ENCODE results near the gene CHID1. TPM values are rescaled to one million over a fixed set of nuclear protein-coding genes. Genes with fewer than 3 reads are reported as not detected.

CHID1 gene
- total RNA-seq (2014; rRNA removed; shearing (Covaris generic)) (72.3 and 91.9 TPM in 2 replicates), polyA plus RNA-seq (2016; fragmentation: Nextera tagmentation; extraction: Ambion mirVana) (202 and 215 TPM in 2 replicates)

DNA sequence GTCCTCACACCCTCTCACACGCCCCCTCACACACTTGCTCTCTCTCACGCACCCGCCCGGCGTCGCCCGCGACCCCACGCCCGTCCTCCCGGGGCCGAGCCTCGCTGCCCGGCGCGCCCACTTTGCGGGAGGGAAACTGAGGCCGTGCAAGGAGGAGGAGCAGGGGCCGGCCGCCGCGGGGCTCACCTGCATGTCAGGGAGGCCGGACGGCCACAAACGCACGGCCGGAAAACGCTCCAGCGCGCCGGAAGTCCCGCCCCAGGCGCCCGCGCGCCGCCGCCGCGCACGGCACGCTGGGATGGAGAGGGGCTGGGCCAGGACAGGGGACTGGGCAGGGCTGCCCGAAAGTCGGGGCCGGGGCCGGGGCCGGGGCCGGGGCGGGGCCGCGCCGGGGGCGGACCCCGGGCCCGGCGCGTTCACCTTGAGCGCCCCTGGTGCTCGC, at the start of gene CHID1:
Gene CHID1 (minus strand): TSS at position 222 of the 442 bp plus-strand sequence. CDS start 5,994 bp downstream, outside the sequence.
- Histone ChIP-seq H4K20me1 (ENCODE audit: insufficient read depth) (no peaks in the 10 kb centered on the region), H3F3A (ENCODE audit: insufficient read depth) (0 out of 2 replicates have a peak, but pooled peaks cover 6% of the 10 kb centered on the region), H3K9me3 (ENCODE audit: low read depth) (no peaks in the 10 kb centered on the region), H3K4me2 (ENCODE audit: unreplicated experiment) (peak within 1 kb of the TSS; percentile 83), H2AFZ (peak within 1 kb of the TSS; percentile 93), H3K4me3 (peak within 1 kb of the TSS; percentile 96), H3K4me1 (ENCODE audit: insufficient read depth) (0 out of 2 replicates have a peak, but pooled peaks cover 3% of the 10 kb centered on the region), H3K27ac (peak within 1 kb of the TSS; percentile 81), H3K36me3 (ENCODE audit: low read depth) (no peaks in the 10 kb centered on the region), H3K9me2 (ENCODE audit: insufficient read depth) (no peaks in the 10 kb centered on the region), H3K79me2 (ENCODE audit: insufficient read depth) (peaks cover 36% of the 10 kb centered on the region), H3K9ac (peak within 1 kb of the TSS; percentile 94), H3K27me3 (replicated peaks; ENCODE audit: insufficient read depth) (no peaks in the 10 kb centered on the region)
- 1 to 2% methylated on average over 40 to 45 of the region's 59 CpGs for WGBS, 2 experiments (ENCODE audit: low coverage in 1 of 2, low lambda C conversion rate in 2 of 2, missing lambda C conversion rate in 2 of 2)
- in situ Hi-C loops (cut with MboI) = no loop called here
- peak; percentile 90 for DNase-seq
- TF ChIP-seq EZH2phosphoT487 (IDR thresholded peaks at IDR 0.05; ENCODE audit: insufficient read depth, low read depth) (no peak), EZH2 (IDR thresholded peaks at IDR 0.05; ENCODE audit: insufficient read depth, poor library complexity, severe bottlenecking) (no peak)

DNA sequence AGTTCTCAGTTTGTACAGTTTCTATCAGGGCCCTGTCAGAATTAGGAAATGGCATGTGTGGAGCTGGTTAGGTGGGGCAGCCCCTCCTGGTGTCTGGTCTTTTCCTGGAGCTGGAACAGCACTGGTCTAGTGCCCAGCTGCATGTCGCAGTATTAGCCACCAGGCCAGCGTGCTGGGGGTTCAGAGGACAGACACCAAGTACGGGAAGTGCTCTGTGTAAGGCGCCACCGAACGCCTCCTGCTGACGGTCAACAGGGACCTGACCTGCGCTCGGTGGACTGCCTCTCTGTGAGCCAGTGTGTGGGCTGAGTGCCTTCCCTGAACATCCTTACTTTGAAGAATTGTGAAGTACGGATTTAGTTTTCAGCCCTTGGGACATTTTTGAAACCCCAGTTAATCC, 49.0 kb upstream of the CHID1 start:
- no peak for DNase-seq
- no peaks in the 10 kb centered on the region for H3K4me1 ChIP-seq (ENCODE audit: insufficient read depth)
- 77 to 79% methylated on average over 10 of the region's 10 CpGs for WGBS, 2 experiments (ENCODE audit: low coverage in 1 of 2, low lambda C conversion rate in 2 of 2, missing lambda C conversion rate in 2 of 2)
- no peak for TF ChIP-seq EZH2 (IDR thresholded peaks at IDR 0.05; ENCODE audit: insufficient read depth, poor library complexity, severe bottlenecking)
- no peak for TF ChIP-seq EZH2phosphoT487 (IDR thresholded peaks at IDR 0.05; ENCODE audit: insufficient read depth, low read depth)
- no peaks in the 10 kb centered on the region for H3K9me3 ChIP-seq (ENCODE audit: low read depth)
- H3K9me2 ChIP-seq (ENCODE audit: insufficient read depth) = no peaks in the 10 kb centered on the region
- H3K9ac ChIP-seq = no peak overlapping the region
- no peaks in the 10 kb centered on the region for H3K27me3 ChIP-seq (replicated peaks; ENCODE audit: insufficient read depth)
- no peaks in the 10 kb centered on the region for H3F3A ChIP-seq (ENCODE audit: insufficient read depth)
- no peak overlapping the region for H3K4me2 ChIP-seq (ENCODE audit: unreplicated experiment)
- H4K20me1 ChIP-seq (ENCODE audit: insufficient read depth) = peaks cover 4% of the 10 kb centered on the region; the same call in 1 of the 2 replicates
- H3K27ac ChIP-seq = no peak overlapping the region
- in situ Hi-C loops (cut with MboI) = no loop called here
- no peak overlapping the region for H2AFZ ChIP-seq
- no peak overlapping the region for H3K4me3 ChIP-seq
- H3K79me2 ChIP-seq (ENCODE audit: insufficient read depth) = peaks cover 81% of the 10 kb centered on the region
- H3K36me3 ChIP-seq (ENCODE audit: low read depth) = no peaks in the 10 kb centered on the region; the same call in 1 of the 2 replicates

DNA sequence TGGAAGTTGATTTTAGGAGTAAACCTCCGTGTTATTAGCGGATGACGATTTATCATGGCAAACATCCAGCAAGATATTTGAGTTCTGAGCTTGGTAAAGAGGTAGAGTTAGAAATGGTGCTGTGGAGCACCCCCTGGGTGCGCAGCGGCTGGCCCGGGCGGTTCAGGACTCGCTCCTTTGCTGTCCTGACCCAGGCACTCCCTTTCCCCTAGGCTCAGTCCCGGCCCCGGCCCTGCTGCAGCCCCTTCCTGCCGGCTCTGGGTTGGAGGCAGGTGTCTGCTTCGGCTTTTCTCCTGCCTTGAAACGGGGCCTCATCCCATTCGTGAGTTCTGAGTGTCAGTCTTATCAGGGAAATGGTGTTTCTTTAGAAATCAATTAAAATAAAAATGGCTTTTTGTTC, 48.4 kb upstream of the CHID1 start:
- no peaks in the 10 kb centered on the region for H3F3A ChIP-seq (ENCODE audit: insufficient read depth)
- H3K9me3 ChIP-seq (ENCODE audit: low read depth) = no peaks in the 10 kb centered on the region
- H3K36me3 ChIP-seq (ENCODE audit: low read depth) = no peaks in the 10 kb centered on the region; the same call in 1 of the 2 replicates
- H3K9me2 ChIP-seq (ENCODE audit: insufficient read depth) = no peaks in the 10 kb centered on the region
- TF ChIP-seq EZH2phosphoT487 (IDR thresholded peaks at IDR 0.05; ENCODE audit: insufficient read depth, low read depth) (no peak), EZH2 (IDR thresholded peaks at IDR 0.05; ENCODE audit: insufficient read depth, poor library complexity, severe bottlenecking) (no peak)
- H3K27me3 ChIP-seq (replicated peaks; ENCODE audit: insufficient read depth) = no peaks in the 10 kb centered on the region
- H3K79me2 ChIP-seq (ENCODE audit: insufficient read depth) = peaks cover 81% of the 10 kb centered on the region
- H2AFZ ChIP-seq = no peak overlapping the region
- no peak overlapping the region for H3K9ac ChIP-seq
- no peak overlapping the region for H3K27ac ChIP-seq
- DNase-seq = no peak
- in situ Hi-C loops (cut with MboI) = no loop called here
- H4K20me1 ChIP-seq (ENCODE audit: insufficient read depth) = peaks cover 7% of the 10 kb centered on the region; the same call in 1 of the 2 replicates
- WGBS, 2 experiments (ENCODE audit: low coverage in 1 of 2, low lambda C conversion rate in 2 of 2, missing lambda C conversion rate in 2 of 2) = 89 to 90% methylated on average over 14 of the region's 14 CpGs
- no peak overlapping the region for H3K4me2 ChIP-seq (ENCODE audit: unreplicated experiment)
- H3K4me3 ChIP-seq = no peak overlapping the region
- H3K4me1 ChIP-seq (ENCODE audit: insufficient read depth) = no peaks in the 10 kb centered on the region

DNA sequence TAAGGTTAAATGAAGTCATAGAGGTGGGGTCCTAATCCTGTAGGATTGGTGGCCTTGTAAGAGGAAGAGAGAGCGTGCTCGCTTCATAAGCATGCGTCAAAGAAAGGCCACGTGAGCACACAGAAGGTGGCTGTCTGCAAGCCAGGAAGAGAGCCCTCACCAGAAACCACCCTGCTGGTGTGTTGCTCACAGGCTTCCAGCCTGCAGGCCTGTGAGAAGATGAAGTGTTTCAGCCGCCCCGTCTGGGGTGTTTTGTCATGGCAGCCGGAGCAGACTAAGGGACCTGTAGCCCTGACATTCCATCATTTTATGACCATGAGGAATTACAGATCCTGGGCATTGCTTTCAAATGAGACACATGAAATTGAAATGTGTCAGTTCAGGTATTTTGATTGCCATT, 47.5 kb upstream of the CHID1 start:
- peaks cover 81% of the 10 kb centered on the region for H3K79me2 ChIP-seq (ENCODE audit: insufficient read depth)
- H3K4me2 ChIP-seq (ENCODE audit: unreplicated experiment) = no peak overlapping the region
- peaks cover 8% of the 10 kb centered on the region; the same call in 1 of the 2 replicates for H4K20me1 ChIP-seq (ENCODE audit: insufficient read depth)
- no peak overlapping the region for H3K9ac ChIP-seq
- no peaks in the 10 kb centered on the region for H3K27me3 ChIP-seq (replicated peaks; ENCODE audit: insufficient read depth)
- no peaks in the 10 kb centered on the region for H3F3A ChIP-seq (ENCODE audit: insufficient read depth)
- 92 to 97% methylated on average over 7 of the region's 7 CpGs for WGBS, 2 experiments (ENCODE audit: low coverage in 1 of 2, low lambda C conversion rate in 2 of 2, missing lambda C conversion rate in 2 of 2)
- H2AFZ ChIP-seq = no peak overlapping the region
- H3K4me1 ChIP-seq (ENCODE audit: insufficient read depth) = no peaks in the 10 kb centered on the region
- in situ Hi-C loops (cut with MboI) = no loop called here
- no peak overlapping the region for H3K4me3 ChIP-seq
- DNase-seq = no peak
- H3K9me3 ChIP-seq (ENCODE audit: low read depth) = no peaks in the 10 kb centered on the region
- no peaks in the 10 kb centered on the region for H3K9me2 ChIP-seq (ENCODE audit: insufficient read depth)
- H3K36me3 ChIP-seq (ENCODE audit: low read depth) = no peaks in the 10 kb centered on the region; the same call in 1 of the 2 replicates
- no peak overlapping the region for H3K27ac ChIP-seq
- no peak for TF ChIP-seq EZH2phosphoT487 (IDR thresholded peaks at IDR 0.05; ENCODE audit: insufficient read depth, low read depth)
- no peak for TF ChIP-seq EZH2 (IDR thresholded peaks at IDR 0.05; ENCODE audit: insufficient read depth, poor library complexity, severe bottlenecking)
